GM23338 (cell line): ENCODE data around the gene NIT1. TPM values are rescaled to one million over a fixed set of nuclear protein-coding genes. Genes with fewer than 3 reads are reported as not detected.

ENCODE experiments used
- ATAC-seq: fragments of 200-7000 bp; cut with Tn5 transposase; 3 replicates; pipeline ENCODE4 v1.9.1; 2020
- DNase-seq: peaks from one replicate; pipeline ENCODE4 v3.0.0-alpha.2; 2015; ENCODE audit warnings: low spot score
- H2AFZ ChIP-seq: fragments of 200-600 bp; sonication (generic); 2 replicates; pipeline ENCODE4 v1.8.0; 2016; ENCODE audit warnings: antibody characterized with exemption, mild to moderate bottlenecking, moderate library complexity
- H3F3A ChIP-seq: fragments of 200-600 bp; sonication (generic); replicated peaks from 2 replicates; pipeline ENCODE4 v1.8.0; 2017; ENCODE audit warnings: antibody characterized with exemption, mixed run types, low read depth
- H3K27ac ChIP-seq: fragments of 200-600 bp; sonication (generic); 2 replicates; pipeline ENCODE4 v1.6.1; 2016; ENCODE audit warnings: low read depth
- H3K27me3 ChIP-seq: fragments of 200-600 bp; sonication (generic); 2 replicates; pipeline ENCODE4 v1.8.0; 2016; ENCODE audit warnings: mild to moderate bottlenecking, mixed run types, moderate library complexity; ENCODE audit not compliant: insufficient read depth
- H3K36me3 ChIP-seq: fragments of 200-600 bp; sonication (generic); 2 replicates; pipeline ENCODE4 v1.8.0; 2016; ENCODE audit warnings: mild to moderate bottlenecking; ENCODE audit not compliant: insufficient read depth
- H3K4me1 ChIP-seq: fragments of 200-600 bp; sonication (generic); 2 replicates; pipeline ENCODE4 v1.8.0; 2016; ENCODE audit warnings: mild to moderate bottlenecking, moderate library complexity; ENCODE audit not compliant: insufficient read depth
- H3K4me2 ChIP-seq: fragments of 200-600 bp; sonication (generic); 2 replicates; pipeline ENCODE4 v1.7.1; 2017; ENCODE audit warnings: mixed run types
- H3K4me3 ChIP-seq: fragments of 200-600 bp; sonication (generic); 2 replicates; pipeline ENCODE4 v1.6.1; 2016; ENCODE audit warnings: mixed run types
- H3K79me2 ChIP-seq: fragments of 200-600 bp; sonication (generic); replicated peaks from 2 replicates; pipeline ENCODE4 v1.8.0; 2017; ENCODE audit warnings: mild to moderate bottlenecking; ENCODE audit not compliant: insufficient read depth
- H3K9me2 ChIP-seq: fragments of 200-600 bp; sonication (generic); 2 replicates; pipeline ENCODE4 v1.8.0; 2017; ENCODE audit not compliant: insufficient read depth
- H4K20me1 ChIP-seq: fragments of 200-600 bp; sonication (generic); replicated peaks from 2 replicates; pipeline ENCODE4 v1.8.0; 2017; ENCODE audit warnings: mild to moderate bottlenecking; ENCODE audit not compliant: insufficient read depth
- H3K27ac Mint-ChIP-seq: 2 replicates; pipeline ENCODE4 v1.8.0; 2020; ENCODE audit warnings: inconsistent platforms, mild to moderate bottlenecking, moderate library complexity, mixed read lengths
- H3K27me3 Mint-ChIP-seq: 3 replicates; pipeline ENCODE4 v1.8.0; 2022; ENCODE audit warnings: low read depth, mild to moderate bottlenecking, moderate library complexity, mixed read lengths, inconsistent platforms; ENCODE audit not compliant: insufficient read depth, poor library complexity
- H3K36me3 Mint-ChIP-seq: 3 replicates; pipeline ENCODE4 v1.8.0; 2021; ENCODE audit warnings: low read depth, mild to moderate bottlenecking, inconsistent platforms, moderate library complexity, mixed read lengths
- H3K4me1 Mint-ChIP-seq: 3 replicates; pipeline ENCODE4 v1.8.0; 2020; ENCODE audit warnings: mild to moderate bottlenecking, inconsistent platforms, mixed read lengths
- H3K4me3 Mint-ChIP-seq: 3 replicates; pipeline ENCODE4 v1.8.0; 2021; ENCODE audit warnings: moderate library complexity, mild to moderate bottlenecking, inconsistent platforms, mixed read lengths
- H3K9me3 Mint-ChIP-seq: 3 replicates; pipeline ENCODE4 v1.8.0; 2020; ENCODE audit warnings: moderate library complexity, mild to moderate bottlenecking, inconsistent platforms, mixed read lengths
- CREB1 ChIP-seq: fragments of 250-450 bp; sonication (Bioruptor Pico); IDR thresholded peaks from 2 replicates; pipeline ENCODE4 v1.5.0; 2020; ENCODE audit warnings: low read depth, mild to moderate bottlenecking, moderate library complexity
- EZH2 ChIP-seq: fragments of 200-600 bp; sonication (generic); IDR thresholded peaks from one replicate; pipeline ENCODE4 v1.8.0; 2017; ENCODE audit warnings: antibody characterized with exemption, mild to moderate bottlenecking, low read depth; ENCODE audit not compliant: unreplicated experiment
- EZH2phosphoT487 ChIP-seq: fragments of 200-600 bp; sonication (generic); IDR thresholded peaks from one replicate; pipeline ENCODE4 v1.8.1; 2018; ENCODE audit warnings: antibody characterized with exemption; ENCODE audit not compliant: unreplicated experiment
- JUNB ChIP-seq: IDR thresholded peaks from one replicate; pipeline ENCODE4 v1.6.1; 2016; ENCODE audit warnings: antibody characterized with exemption; ENCODE audit not compliant: unreplicated experiment
- NANOG ChIP-seq: IDR thresholded peaks from 2 replicates; pipeline ENCODE4 v1.6.1; 2016; ENCODE audit warnings: antibody characterized with exemption, borderline replicate concordance
- POLR2AphosphoS5 ChIP-seq: IDR thresholded peaks from 2 replicates; pipeline ENCODE4 v1.6.1; 2016; ENCODE audit warnings: antibody characterized with exemption, low read depth
- STAT1 ChIP-seq: IDR thresholded peaks from one replicate; pipeline ENCODE4 v1.6.1; 2016; ENCODE audit warnings: antibody characterized with exemption; ENCODE audit not compliant: unreplicated experiment
- ZNF114 ChIP-seq: fragments of 250-450 bp; sonication (Bioruptor Pico); IDR thresholded peaks from 2 replicates; pipeline ENCODE4 v1.5.0; 2020; ENCODE audit warnings: mild to moderate bottlenecking, moderate library complexity
- polyA plus RNA-seq: library from polyadenylated mRNA; unstranded; fragments of >200 nt; fragmentation: Nextera tagmentation; extraction: Ambion mirVana; gene quantifications from 2 replicates; pipeline ENCODE4 v1.2.1, GENCODE V29; 2016
- total RNA-seq: library from RNA; depleted of rRNA; stranded (reverse); fragments of >200 nt; shearing (Covaris generic); gene quantifications from 2 replicates; pipeline ENCODE4 v1.2.3, GENCODE V29; 2014
- TF ChIP-seq, protein P1 (sequence below), 2 experiments: fragments of 200-600 bp in 1 of 2; sonication (generic) in 1 of 2; conservative IDR thresholded peaks; 2 replicates each; pipeline versions ENCODE4 v1.5.1 to v1.6.1; 2016 to 2017; ENCODE audit warnings: antibody characterized with exemption in 2 of 2, low read depth in 2 of 2, mild to moderate bottlenecking in 2 of 2, moderate library complexity in 1 of 2
- TF ChIP-seq, protein P2 (sequence below): IDR thresholded peaks from 2 replicates; pipeline ENCODE4 v1.6.1; 2016; ENCODE audit warnings: antibody characterized with exemption
- TF ChIP-seq, protein P3 (sequence below): IDR thresholded peaks from one replicate; pipeline ENCODE4 v1.6.1; 2018; ENCODE audit warnings: antibody characterized with exemption; ENCODE audit not compliant: unreplicated experiment

Gene NIT1
- total and polyA plus RNA-seq, 2 experiments from 2014 or later = 35.9 to 43.0 TPM

DNA sequence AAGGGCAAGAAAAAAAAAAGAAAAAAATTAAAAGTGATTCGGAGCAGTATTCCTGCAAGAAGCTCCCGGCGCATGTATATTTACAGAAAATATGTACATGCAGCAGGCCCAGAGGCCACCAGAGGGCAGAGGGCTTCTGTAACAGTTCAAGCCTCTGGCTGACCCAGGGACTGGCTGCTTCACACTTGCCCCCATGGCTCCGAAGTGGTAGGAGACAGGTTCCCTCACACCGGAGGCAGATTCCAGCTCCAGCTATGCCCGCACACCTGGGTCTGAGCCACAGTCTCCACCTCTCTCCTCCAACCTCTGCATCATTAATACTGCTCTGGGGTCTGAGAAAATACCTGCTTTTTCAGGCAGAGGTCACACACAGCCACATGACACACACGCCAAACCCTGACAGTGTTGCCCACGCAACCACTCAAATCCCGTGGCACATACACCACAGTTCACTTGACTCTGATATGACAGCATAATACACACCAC, 46.0 kb upstream of the NIT1 start:
- ATAC-seq = peak; percentile 83
- Histone ChIP-seq H2AFZ (no peak overlapping the region), H3K27me3 (no peaks in the 10 kb centered on the region), H3K4me3 (no peak overlapping the region), H3K4me1 (0 out of 2 replicates have a peak, but pooled peaks cover 4% of the 10 kb centered on the region), H3K79me2 (no peaks in the 10 kb centered on the region), H3K9me2 (no peaks in the 10 kb centered on the region), H3K4me2 (no peak overlapping the region), H3K36me3 (no peaks in the 10 kb centered on the region), H4K20me1 (no peaks in the 10 kb centered on the region), H3F3A (no peaks in the 10 kb centered on the region), H3K27ac (no peak overlapping the region)
- peaks cover 12% of the 10 kb centered on the region for H3K27me3 Mint-ChIP-seq
- no peak overlapping the region for H3K27ac Mint-ChIP-seq
- no peak overlapping the region for H3K4me3 Mint-ChIP-seq
- H3K36me3 Mint-ChIP-seq = no peaks in the 10 kb centered on the region
- DNase-seq = peak; percentile 82
- no peak for TF ChIP-seq ZNF114 (CRISPR knock-in tag)
- TF ChIP-seq, protein P1, sequence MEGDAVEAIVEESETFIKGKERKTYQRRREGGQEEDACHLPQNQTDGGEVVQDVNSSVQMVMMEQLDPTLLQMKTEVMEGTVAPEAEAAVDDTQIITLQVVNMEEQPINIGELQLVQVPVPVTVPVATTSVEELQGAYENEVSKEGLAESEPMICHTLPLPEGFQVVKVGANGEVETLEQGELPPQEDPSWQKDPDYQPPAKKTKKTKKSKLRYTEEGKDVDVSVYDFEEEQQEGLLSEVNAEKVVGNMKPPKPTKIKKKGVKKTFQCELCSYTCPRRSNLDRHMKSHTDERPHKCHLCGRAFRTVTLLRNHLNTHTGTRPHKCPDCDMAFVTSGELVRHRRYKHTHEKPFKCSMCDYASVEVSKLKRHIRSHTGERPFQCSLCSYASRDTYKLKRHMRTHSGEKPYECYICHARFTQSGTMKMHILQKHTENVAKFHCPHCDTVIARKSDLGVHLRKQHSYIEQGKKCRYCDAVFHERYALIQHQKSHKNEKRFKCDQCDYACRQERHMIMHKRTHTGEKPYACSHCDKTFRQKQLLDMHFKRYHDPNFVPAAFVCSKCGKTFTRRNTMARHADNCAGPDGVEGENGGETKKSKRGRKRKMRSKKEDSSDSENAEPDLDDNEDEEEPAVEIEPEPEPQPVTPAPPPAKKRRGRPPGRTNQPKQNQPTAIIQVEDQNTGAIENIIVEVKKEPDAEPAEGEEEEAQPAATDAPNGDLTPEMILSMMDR (conservative IDR thresholded peaks at IDR 0.05; ENCODE audit: low read depth in 2 of 2) = peak; percentile 65 to 78
- H3K9me3 Mint-ChIP-seq = no peaks in the 10 kb centered on the region
- H3K4me1 Mint-ChIP-seq = peaks cover 5% of the 10 kb centered on the region; the same call in 2 of the 3 replicates

DNA sequence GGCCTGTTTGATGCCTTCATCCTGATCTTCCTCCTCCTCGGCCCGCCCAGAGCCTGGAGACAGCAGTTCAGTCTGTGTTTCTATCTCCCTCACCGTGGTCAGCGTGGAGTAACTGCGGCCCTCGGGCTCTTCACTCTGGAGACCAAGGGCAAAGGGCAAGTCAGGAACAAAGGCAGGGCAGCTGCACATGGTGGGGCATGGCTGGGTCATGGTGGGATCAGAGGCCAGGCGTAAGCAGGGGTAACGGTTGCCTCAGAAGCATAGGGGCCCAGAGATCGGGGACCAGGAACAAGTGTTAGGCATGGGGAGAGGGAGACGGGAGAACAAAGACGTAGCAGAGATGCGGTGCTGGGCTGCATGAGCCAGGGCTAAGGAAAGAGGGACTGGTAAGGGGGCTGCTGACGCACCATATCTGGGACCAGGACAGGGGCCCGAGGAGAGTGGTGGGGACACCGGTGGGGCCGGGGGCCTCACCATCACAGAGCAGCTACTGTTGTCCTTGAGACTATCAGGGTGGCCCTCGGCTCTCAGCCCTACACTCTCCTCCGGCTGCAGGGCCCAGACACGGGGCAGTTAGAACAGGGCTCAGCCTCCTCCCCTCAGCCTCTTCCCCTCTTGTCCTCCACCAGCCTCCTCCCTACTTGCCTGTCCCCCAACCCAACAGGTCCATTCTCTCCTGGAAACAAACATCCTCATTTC, 45.0 kb upstream of the NIT1 start:
- DNase-seq = no peak
- Histone ChIP-seq H3K9me2 (no peaks in the 10 kb centered on the region), H3K27me3 (no peaks in the 10 kb centered on the region), H4K20me1 (no peaks in the 10 kb centered on the region), H3F3A (no peaks in the 10 kb centered on the region), H2AFZ (no peak overlapping the region), H3K4me2 (no peak overlapping the region), H3K27ac (no peak overlapping the region), H3K4me1 (0 out of 2 replicates have a peak, but pooled peaks cover 4% of the 10 kb centered on the region), H3K79me2 (no peaks in the 10 kb centered on the region), H3K4me3 (no peak overlapping the region), H3K36me3 (no peaks in the 10 kb centered on the region)
- no peaks in the 10 kb centered on the region for H3K36me3 Mint-ChIP-seq
- H3K4me3 Mint-ChIP-seq = no peak overlapping the region
- H3K27me3 Mint-ChIP-seq = peaks cover 11% of the 10 kb centered on the region
- no peak for ATAC-seq
- no peaks in the 10 kb centered on the region for H3K9me3 Mint-ChIP-seq
- H3K4me1 Mint-ChIP-seq = peaks cover 5% of the 10 kb centered on the region; the same call in 2 of the 3 replicates
- H3K27ac Mint-ChIP-seq = no peak overlapping the region
- TF ChIP-seq, protein P2, sequence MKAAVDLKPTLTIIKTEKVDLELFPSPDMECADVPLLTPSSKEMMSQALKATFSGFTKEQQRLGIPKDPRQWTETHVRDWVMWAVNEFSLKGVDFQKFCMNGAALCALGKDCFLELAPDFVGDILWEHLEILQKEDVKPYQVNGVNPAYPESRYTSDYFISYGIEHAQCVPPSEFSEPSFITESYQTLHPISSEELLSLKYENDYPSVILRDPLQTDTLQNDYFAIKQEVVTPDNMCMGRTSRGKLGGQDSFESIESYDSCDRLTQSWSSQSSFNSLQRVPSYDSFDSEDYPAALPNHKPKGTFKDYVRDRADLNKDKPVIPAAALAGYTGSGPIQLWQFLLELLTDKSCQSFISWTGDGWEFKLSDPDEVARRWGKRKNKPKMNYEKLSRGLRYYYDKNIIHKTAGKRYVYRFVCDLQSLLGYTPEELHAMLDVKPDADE = no peak
- no peak for TF ChIP-seq EZH2
- no peak for TF ChIP-seq ZNF114 (CRISPR knock-in tag)
- no peak for TF ChIP-seq NANOG
- TF ChIP-seq, protein P1 (conservative IDR thresholded peaks at IDR 0.05; ENCODE audit: low read depth in 2 of 2) = no peak
- no peak for TF ChIP-seq EZH2phosphoT487
- no peak for TF ChIP-seq STAT1
- no peak for TF ChIP-seq JUNB
- TF ChIP-seq POLR2AphosphoS5 = no peak
- TF ChIP-seq, protein P3, sequence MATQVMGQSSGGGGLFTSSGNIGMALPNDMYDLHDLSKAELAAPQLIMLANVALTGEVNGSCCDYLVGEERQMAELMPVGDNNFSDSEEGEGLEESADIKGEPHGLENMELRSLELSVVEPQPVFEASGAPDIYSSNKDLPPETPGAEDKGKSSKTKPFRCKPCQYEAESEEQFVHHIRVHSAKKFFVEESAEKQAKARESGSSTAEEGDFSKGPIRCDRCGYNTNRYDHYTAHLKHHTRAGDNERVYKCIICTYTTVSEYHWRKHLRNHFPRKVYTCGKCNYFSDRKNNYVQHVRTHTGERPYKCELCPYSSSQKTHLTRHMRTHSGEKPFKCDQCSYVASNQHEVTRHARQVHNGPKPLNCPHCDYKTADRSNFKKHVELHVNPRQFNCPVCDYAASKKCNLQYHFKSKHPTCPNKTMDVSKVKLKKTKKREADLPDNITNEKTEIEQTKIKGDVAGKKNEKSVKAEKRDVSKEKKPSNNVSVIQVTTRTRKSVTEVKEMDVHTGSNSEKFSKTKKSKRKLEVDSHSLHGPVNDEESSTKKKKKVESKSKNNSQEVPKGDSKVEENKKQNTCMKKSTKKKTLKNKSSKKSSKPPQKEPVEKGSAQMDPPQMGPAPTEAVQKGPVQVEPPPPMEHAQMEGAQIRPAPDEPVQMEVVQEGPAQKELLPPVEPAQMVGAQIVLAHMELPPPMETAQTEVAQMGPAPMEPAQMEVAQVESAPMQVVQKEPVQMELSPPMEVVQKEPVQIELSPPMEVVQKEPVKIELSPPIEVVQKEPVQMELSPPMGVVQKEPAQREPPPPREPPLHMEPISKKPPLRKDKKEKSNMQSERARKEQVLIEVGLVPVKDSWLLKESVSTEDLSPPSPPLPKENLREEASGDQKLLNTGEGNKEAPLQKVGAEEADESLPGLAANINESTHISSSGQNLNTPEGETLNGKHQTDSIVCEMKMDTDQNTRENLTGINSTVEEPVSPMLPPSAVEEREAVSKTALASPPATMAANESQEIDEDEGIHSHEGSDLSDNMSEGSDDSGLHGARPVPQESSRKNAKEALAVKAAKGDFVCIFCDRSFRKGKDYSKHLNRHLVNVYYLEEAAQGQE = no peak
- TF ChIP-seq CREB1 (CRISPR knock-in tag) = no peak
